H9 (cell line): ENCODE data around the gene WDR13. TPM values are rescaled to one million over a fixed set of nuclear protein-coding genes. Genes with fewer than 3 reads are reported as not detected.
"Not testable (repeated sequence)": the region's sequence is repeated elsewhere in the genome, so short reads cannot be mapped to it uniquely, and the experiment has no call there.

ENCODE experiments used
- DNase-seq: peaks from one replicate; pipeline ENCODE4 v3.0.0-alpha.2; 2017
- H2AFZ ChIP-seq: one replicate; pipeline ENCODE4 v1.6.1; 2013; ENCODE audit warnings: mild to moderate bottlenecking, low read length, control low read depth, moderate library complexity
- H2AK5ac ChIP-seq: 2 replicates; pipeline ENCODE4 v1.6.1; 2013; ENCODE audit warnings: low read length, control low read depth, mixed read lengths; ENCODE audit not compliant: insufficient read length
- H2BK120ac ChIP-seq: one replicate; pipeline ENCODE4 v1.6.1; 2013; ENCODE audit warnings: low read depth, mild to moderate bottlenecking, low read length, control low read depth, inconsistent platforms; ENCODE audit not compliant: poor library complexity, severe bottlenecking
- H2BK12ac ChIP-seq: 2 replicates; pipeline ENCODE4 v1.6.1; 2013; ENCODE audit warnings: low read length, control low read depth, mixed read lengths, low read depth; ENCODE audit not compliant: insufficient read length
- H2BK15ac ChIP-seq: 2 replicates; pipeline ENCODE4 v1.6.1; 2013; ENCODE audit warnings: low read depth, low read length, control low read depth
- H2BK20ac ChIP-seq: one replicate; pipeline ENCODE4 v1.6.1; 2013; ENCODE audit warnings: low read depth, mild to moderate bottlenecking, low read length, control low read depth, inconsistent platforms; ENCODE audit not compliant: poor library complexity, severe bottlenecking
- H2BK5ac ChIP-seq: 2 replicates; pipeline ENCODE4 v1.6.1; 2013; ENCODE audit warnings: low read length, control low read depth, mixed read lengths; ENCODE audit not compliant: insufficient read length
- H3K14ac ChIP-seq: 2 replicates; pipeline ENCODE4 v1.6.1; 2013; ENCODE audit warnings: low read length, control low read depth; ENCODE audit not compliant: insufficient read depth
- H3K18ac ChIP-seq: 2 replicates; pipeline ENCODE4 v1.6.1; 2013; ENCODE audit warnings: low read depth, mild to moderate bottlenecking, mixed read lengths, low read length, control low read depth; ENCODE audit not compliant: insufficient read length
- H3K23ac ChIP-seq: 2 replicates; pipeline ENCODE4 v1.6.1; 2013; ENCODE audit warnings: low read length, control low read depth, mixed read lengths, low read depth; ENCODE audit not compliant: insufficient read length
- H3K23me2 ChIP-seq: 2 replicates; pipeline ENCODE4 v1.6.1; 2013; ENCODE audit warnings: low read depth, mild to moderate bottlenecking, mixed read lengths, low read length, control low read depth; ENCODE audit not compliant: insufficient read length, poor library complexity, severe bottlenecking
- H3K27ac ChIP-seq: 2 replicates; pipeline ENCODE4 v1.5.1; 2013; ENCODE audit warnings: low read length, control low read depth, mixed read lengths, low read depth; ENCODE audit not compliant: insufficient read length
- H3K27me3 ChIP-seq: 2 replicates; pipeline ENCODE4 v1.6.1; 2013; ENCODE audit warnings: low read length, control low read depth, inconsistent platforms; ENCODE audit not compliant: insufficient read depth
- H3K4ac ChIP-seq: 2 replicates; pipeline ENCODE4 v1.6.1; 2013; ENCODE audit warnings: low read depth, mild to moderate bottlenecking, control low read depth, inconsistent platforms, low read length, moderate library complexity
- H3K4me1 ChIP-seq: 2 replicates; pipeline ENCODE4 v1.6.1; 2013; ENCODE audit warnings: low read length, control low read depth, inconsistent platforms; ENCODE audit not compliant: insufficient read depth
- H3K4me2 ChIP-seq: 2 replicates; pipeline ENCODE4 v1.6.1; 2013; ENCODE audit warnings: low read length, control low read depth, mixed read lengths; ENCODE audit not compliant: insufficient read length, insufficient read depth
- H3K56ac ChIP-seq: 2 replicates; pipeline ENCODE4 v1.6.1; 2013; ENCODE audit warnings: low read depth, mild to moderate bottlenecking, mixed read lengths, low read length, control low read depth; ENCODE audit not compliant: insufficient read length
- H3K79me1 ChIP-seq: 2 replicates; pipeline ENCODE4 v1.6.1; 2013; ENCODE audit warnings: low read depth, mild to moderate bottlenecking, moderate library complexity, low read length, control low read depth, inconsistent platforms; ENCODE audit not compliant: insufficient read depth, poor library complexity, severe bottlenecking
- H3K79me2 ChIP-seq: 2 replicates; pipeline ENCODE4 v1.6.1; 2013; ENCODE audit warnings: low read length, control low read depth, inconsistent platforms; ENCODE audit not compliant: insufficient read depth
- H3K9ac ChIP-seq: 2 replicates; pipeline ENCODE4 v1.6.1; 2013; ENCODE audit warnings: low read length, control low read depth, mixed read lengths; ENCODE audit not compliant: insufficient read length; ENCODE audit errors: extremely low read depth
- H3K9me3 ChIP-seq: one replicate; pipeline ENCODE4 v1.6.1; 2013; ENCODE audit warnings: low read depth, low read length, inconsistent platforms; ENCODE audit not compliant: control insufficient read depth
- H3T11ph ChIP-seq: one replicate; pipeline ENCODE4 v1.6.1; 2013; ENCODE audit warnings: mild to moderate bottlenecking, low read length, control low read depth, inconsistent platforms
- H4K20me1 ChIP-seq: one replicate; pipeline ENCODE4 v1.6.1; 2013; ENCODE audit not compliant: control insufficient read depth, insufficient read length, insufficient read depth
- H4K5ac ChIP-seq: 2 replicates; pipeline ENCODE4 v1.6.1; 2013; ENCODE audit warnings: low read depth, mild to moderate bottlenecking, mixed read lengths, low read length, control low read depth; ENCODE audit not compliant: insufficient read length
- H4K8ac ChIP-seq: replicated peaks from 2 replicates; pipeline ENCODE4 v1.6.1; 2013; ENCODE audit warnings: low read length, control low read depth, mixed read lengths, low read depth; ENCODE audit not compliant: insufficient read length
- H4K91ac ChIP-seq: 2 replicates; pipeline ENCODE4 v1.6.1; 2013; ENCODE audit warnings: low read depth, mild to moderate bottlenecking, moderate library complexity, mixed read lengths, low read length, control low read depth; ENCODE audit not compliant: insufficient read length
- H3K27ac Mint-ChIP-seq, 3 experiments: 2 replicates in 2 of 3; 3 replicates in 1 of 3; pipeline ENCODE4 v1.8.0; 2020 to 2021; ENCODE audit warnings: mixed read lengths in 3 of 3, mild to moderate bottlenecking in 1 of 3, moderate library complexity in 1 of 3
- H3K27me3 Mint-ChIP-seq: 2 replicates; pipeline ENCODE4 v1.8.0; 2021; ENCODE audit warnings: low read depth, mild to moderate bottlenecking, moderate library complexity, mixed read lengths
- H3K36me3 Mint-ChIP-seq, 3 experiments: 2 replicates in 2 of 3; 3 replicates in 1 of 3; pipeline ENCODE4 v1.8.0; 2020 to 2021; ENCODE audit warnings: low read depth in 3 of 3, mixed read lengths in 3 of 3; ENCODE audit not compliant: insufficient read depth in 1 of 3
- H3K4me1 Mint-ChIP-seq, 2 experiments: 2 replicates each; pipeline ENCODE4 v1.8.0; 2020; ENCODE audit warnings: mixed read lengths in 2 of 2
- H3K4me3 Mint-ChIP-seq, 2 experiments: 2 replicates in 1 of 2; 3 replicates in 1 of 2; pipeline ENCODE4 v1.8.0; 2020 to 2021; ENCODE audit warnings: mild to moderate bottlenecking in 2 of 2, mixed read lengths in 2 of 2, moderate library complexity in 1 of 2
- H3K9me3 Mint-ChIP-seq, 2 experiments: 2 replicates in 1 of 2; 3 replicates in 1 of 2; pipeline ENCODE4 v1.8.0; 2020; ENCODE audit warnings: mild to moderate bottlenecking in 2 of 2, mixed read lengths in 2 of 2, moderate library complexity in 1 of 2
- CTCF ChIP-seq: fragments of 200-600 bp; sonication (generic); conservative IDR thresholded peaks from 3 replicates; pipeline ENCODE4 v1.8.0; 2021; ENCODE audit warnings: antibody characterized with exemption, mild to moderate bottlenecking
- WGBS: extraction: QIAGEN DNeasy Blood & Tissue Kit; methylation state at CpG from one replicate; pipeline ENCODE4 v1.1.7; 2013; ENCODE audit warnings: missing lambda C conversion rate, low lambda C conversion rate, mixed read lengths; ENCODE audit not compliant: insufficient read length; ENCODE audit errors: extremely low coverage; 5-methylcytosine and 5-hydroxymethylcytosine counted together
- total RNA-seq: library from RNA; stranded (reverse); gene quantifications from 2 replicates; pipeline ENCODE4 v1.2.1, GENCODE V29; 2021

The WDR13 gene
- total RNA-seq, 1 experiment from 2014 or later, result 29.4 TPM

GRCh38 chrX:48649102-48649501 lies 51.8 kb downstream of the WDR13 start:
- Histone ChIP-seq H4K20me1 (no peaks in the 10 kb centered on the region), H3K9ac (no peak overlapping the region), H3K9me3 (no peaks in the 10 kb centered on the region), H4K91ac (no peak overlapping the region), H3K27ac (no peak overlapping the region), H2AK5ac (no peak overlapping the region), H3K4me1 (no peaks in the 10 kb centered on the region; the same call in 1 of the 2 replicates), H3T11ph (no peak overlapping the region), H3K18ac (no peak overlapping the region), H2AFZ (no peak overlapping the region), H4K8ac (no peak overlapping the region), H2BK15ac (no peak overlapping the region), H3K23me2 (no peaks in the 10 kb centered on the region), H3K79me1 (no peaks in the 10 kb centered on the region), H3K56ac (no peak overlapping the region), H2BK5ac (no peak overlapping the region), H2BK20ac (no peak overlapping the region), H2BK12ac (no peak overlapping the region), H3K79me2 (no peaks in the 10 kb centered on the region), H4K5ac (no peak overlapping the region), H2BK120ac (no peak overlapping the region), H3K4me2 (no peak overlapping the region), H3K4ac (no peak overlapping the region), H3K14ac (no peak overlapping the region), H3K23ac (no peak overlapping the region), H3K27me3 (no peaks in the 10 kb centered on the region)
- Mint-ChIP-seq H3K4me3 (no peak overlapping the region), H3K9me3 (peaks cover 58 to 78% of the 10 kb centered on the region in 2 experiments), H3K4me1 (peaks cover 13 to 22% of the 10 kb centered on the region in 2 experiments), H3K27ac (no peak overlapping the region), H3K27me3 (peaks cover 27% of the 10 kb centered on the region), H3K36me3 (peaks cover 0 to 4% (median 0%) of the 10 kb centered on the region in 3 experiments; a peak in 3 of 7 replicates)
- DNase-seq, result no peak
- WGBS, result no CpG with 5 or more reads among the region's 3 CpGs
- TF ChIP-seq CTCF, result no peak

- H3K9me3 ChIP-seq, H3K27me3 ChIP-seq, H3K4me2 ChIP-seq, H4K91ac ChIP-seq, H2BK15ac ChIP-seq, H3K4me3 Mint-ChIP-seq, H3K36me3 Mint-ChIP-seq, H4K8ac ChIP-seq, H3K23me2 ChIP-seq, H3T11ph ChIP-seq, H3K79me2 ChIP-seq, H3K4me1 ChIP-seq, H3K23ac ChIP-seq, H2BK12ac ChIP-seq, H3K56ac ChIP-seq, H3K14ac ChIP-seq, H2AK5ac ChIP-seq, H3K27ac ChIP-seq, DNase-seq, H3K27ac Mint-ChIP-seq, H3K9ac ChIP-seq, H3K4ac ChIP-seq, H2BK20ac ChIP-seq, H4K20me1 ChIP-seq, H2AFZ ChIP-seq, H4K5ac ChIP-seq, H2BK120ac ChIP-seq, H3K79me1 ChIP-seq, H2BK5ac ChIP-seq, H3K18ac ChIP-seq: not testable (repeated sequence)
- no CpG with 5 or more reads among the region's 5 CpGs for WGBS
- peaks cover 25% of the 10 kb centered on the region for H3K27me3 Mint-ChIP-seq
- H3K9me3 Mint-ChIP-seq, result peaks cover 61 to 76% of the 10 kb centered on the region in 2 experiments
- peaks cover 16 to 26% of the 10 kb centered on the region in 2 experiments for H3K4me1 Mint-ChIP-seq
These were observed 54.8 kb downstream of the WDR13 start for GRCh38 chrX:48652055-48652579.
